GM12878 (cell line): ENCODE results near the gene PTPRS.

ENCODE experiments used
- BHLHE40 ChIP-seq, 2 experiments: fragments of 450-650 bp in 1 of 2; IDR thresholded peaks; 2 replicates each; pipeline ENCODE4 v1.6.1; 2011 to 2017; ENCODE audit warnings: low read depth in 2 of 2, borderline replicate concordance in 1 of 2, improper control_type of control experiment in 1 of 2, low read length in 1 of 2, mild to moderate bottlenecking in 1 of 2
- HDAC2 ChIP-seq: fragments of 200-600 bp; sonication (generic); IDR thresholded peaks from 2 replicates; pipeline ENCODE4 v1.6.1; 2017
- HDGF ChIP-seq: fragments of 450-650 bp; IDR thresholded peaks from 2 replicates; pipeline ENCODE4 v1.6.1; 2016; ENCODE audit warnings: antibody characterized with exemption
- JUNB ChIP-seq: IDR thresholded peaks from 2 replicates; pipeline ENCODE4 v1.6.1; 2016; ENCODE audit warnings: antibody characterized with exemption, mild to moderate bottlenecking
- POLR2A ChIP-seq: IDR thresholded peaks from 2 replicates; pipeline ENCODE4 v1.6.1; 2011; ENCODE audit warnings: low read depth, mild to moderate bottlenecking, low read length
- RFX5 ChIP-seq: IDR thresholded peaks from 2 replicates; pipeline ENCODE4 v1.6.1; 2011; ENCODE audit warnings: low read depth, low read length, improper control_type of control experiment
- SRF ChIP-seq, 2 experiments: IDR thresholded peaks; 2 replicates each; pipeline ENCODE4 v1.6.1; 2011; ENCODE audit warnings: low read depth in 2 of 2, low read length in 2 of 2, mild to moderate bottlenecking in 1 of 2, moderate library complexity in 1 of 2
- TAF1 ChIP-seq: IDR thresholded peaks from 2 replicates; pipeline ENCODE4 v1.6.1; 2011; ENCODE audit warnings: mild to moderate bottlenecking, low read depth, low read length, borderline replicate concordance
- TF ChIP-seq, protein P1 (sequence below): fragments of 450-650 bp; IDR thresholded peaks from 2 replicates; pipeline ENCODE4 v1.6.1; 2017; ENCODE audit warnings: mild to moderate bottlenecking, low read depth, inconsistent platforms; ENCODE audit not compliant: poor library complexity, severe bottlenecking
- TF ChIP-seq, protein P2 (sequence below), 3 experiments: IDR thresholded peaks in 2 of 3; conservative IDR thresholded peaks in 1 of 3; 2 replicates each; pipeline ENCODE4 v1.5.1; 2011; ENCODE audit warnings: low read depth in 3 of 3, low read length in 3 of 3, mild to moderate bottlenecking in 3 of 3, control low read depth in 2 of 3, moderate library complexity in 2 of 3, inconsistent platforms in 1 of 3, mixed read lengths in 1 of 3; ENCODE audit not compliant: control insufficient read depth in 2 of 3, insufficient read depth in 1 of 3; ENCODE audit errors: extremely low read depth in 1 of 3
- TF ChIP-seq, protein P3 (sequence below): IDR thresholded peaks from 2 replicates; pipeline ENCODE4 v1.6.1; 2011; ENCODE audit warnings: low read depth, mild to moderate bottlenecking, low read length, moderate library complexity, borderline replicate concordance; ENCODE audit errors: extremely low read depth

DNA sequence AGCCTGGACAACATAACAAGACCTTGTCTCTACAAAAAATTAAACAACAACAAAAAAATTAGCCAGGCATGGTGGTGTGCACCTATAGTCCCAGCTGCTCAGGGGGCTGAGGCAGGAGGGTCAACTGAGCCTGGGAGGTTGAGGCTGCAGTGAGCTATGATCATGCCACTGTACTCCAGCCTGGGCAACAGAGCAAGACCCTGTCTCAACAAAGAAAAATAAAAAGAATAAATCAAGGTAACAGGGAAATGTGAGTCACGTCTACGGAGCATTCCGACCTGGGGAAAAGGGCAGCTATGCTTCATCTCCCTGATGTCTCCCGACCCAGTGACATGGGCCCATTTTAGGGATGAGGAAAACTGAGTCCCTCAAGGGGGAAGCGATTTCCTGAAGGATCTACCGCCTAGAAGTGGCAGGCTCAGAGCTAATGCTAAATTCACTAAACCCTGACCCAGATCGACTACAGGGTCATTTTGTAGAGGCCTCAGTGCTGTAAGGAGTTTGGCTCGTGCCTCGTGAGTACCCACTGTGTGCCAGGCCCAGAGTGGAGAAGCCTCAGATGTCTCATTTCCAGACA lies 19.5 kb downstream of the PTPRS start:
- no peak for TF ChIP-seq TAF1
- no peak for TF ChIP-seq SRF (IDR thresholded peaks at IDR 0.05; ENCODE audit: low read depth in 2 of 2, low read length in 2 of 2)
- TF ChIP-seq, protein P1, sequence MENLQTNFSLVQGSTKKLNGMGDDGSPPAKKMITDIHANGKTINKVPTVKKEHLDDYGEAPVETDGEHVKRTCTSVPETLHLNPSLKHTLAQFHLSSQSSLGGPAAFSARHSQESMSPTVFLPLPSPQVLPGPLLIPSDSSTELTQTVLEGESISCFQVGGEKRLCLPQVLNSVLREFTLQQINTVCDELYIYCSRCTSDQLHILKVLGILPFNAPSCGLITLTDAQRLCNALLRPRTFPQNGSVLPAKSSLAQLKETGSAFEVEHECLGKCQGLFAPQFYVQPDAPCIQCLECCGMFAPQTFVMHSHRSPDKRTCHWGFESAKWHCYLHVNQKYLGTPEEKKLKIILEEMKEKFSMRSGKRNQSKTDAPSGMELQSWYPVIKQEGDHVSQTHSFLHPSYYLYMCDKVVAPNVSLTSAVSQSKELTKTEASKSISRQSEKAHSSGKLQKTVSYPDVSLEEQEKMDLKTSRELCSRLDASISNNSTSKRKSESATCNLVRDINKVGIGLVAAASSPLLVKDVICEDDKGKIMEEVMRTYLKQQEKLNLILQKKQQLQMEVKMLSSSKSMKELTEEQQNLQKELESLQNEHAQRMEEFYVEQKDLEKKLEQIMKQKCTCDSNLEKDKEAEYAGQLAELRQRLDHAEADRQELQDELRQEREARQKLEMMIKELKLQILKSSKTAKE = no peak
- TF ChIP-seq, protein P2, sequence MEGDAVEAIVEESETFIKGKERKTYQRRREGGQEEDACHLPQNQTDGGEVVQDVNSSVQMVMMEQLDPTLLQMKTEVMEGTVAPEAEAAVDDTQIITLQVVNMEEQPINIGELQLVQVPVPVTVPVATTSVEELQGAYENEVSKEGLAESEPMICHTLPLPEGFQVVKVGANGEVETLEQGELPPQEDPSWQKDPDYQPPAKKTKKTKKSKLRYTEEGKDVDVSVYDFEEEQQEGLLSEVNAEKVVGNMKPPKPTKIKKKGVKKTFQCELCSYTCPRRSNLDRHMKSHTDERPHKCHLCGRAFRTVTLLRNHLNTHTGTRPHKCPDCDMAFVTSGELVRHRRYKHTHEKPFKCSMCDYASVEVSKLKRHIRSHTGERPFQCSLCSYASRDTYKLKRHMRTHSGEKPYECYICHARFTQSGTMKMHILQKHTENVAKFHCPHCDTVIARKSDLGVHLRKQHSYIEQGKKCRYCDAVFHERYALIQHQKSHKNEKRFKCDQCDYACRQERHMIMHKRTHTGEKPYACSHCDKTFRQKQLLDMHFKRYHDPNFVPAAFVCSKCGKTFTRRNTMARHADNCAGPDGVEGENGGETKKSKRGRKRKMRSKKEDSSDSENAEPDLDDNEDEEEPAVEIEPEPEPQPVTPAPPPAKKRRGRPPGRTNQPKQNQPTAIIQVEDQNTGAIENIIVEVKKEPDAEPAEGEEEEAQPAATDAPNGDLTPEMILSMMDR (IDR thresholded peaks at IDR 0.05 in 2 of 3, conservative IDR thresholded peaks at IDR 0.05 in 1 of 3; ENCODE audit: control insufficient read depth in 2 of 3, extremely low read depth in 1 of 3, insufficient read depth in 1 of 3, low read depth in 3 of 3, low read length in 3 of 3) = no peak
- TF ChIP-seq POLR2A = no peak
- no peak for TF ChIP-seq JUNB
- no peak for TF ChIP-seq BHLHE40 (IDR thresholded peaks at IDR 0.05; ENCODE audit: borderline replicate concordance in 1 of 2, low read depth in 2 of 2, low read length in 1 of 2)
- no peak for TF ChIP-seq HDGF
- TF ChIP-seq, protein P3, sequence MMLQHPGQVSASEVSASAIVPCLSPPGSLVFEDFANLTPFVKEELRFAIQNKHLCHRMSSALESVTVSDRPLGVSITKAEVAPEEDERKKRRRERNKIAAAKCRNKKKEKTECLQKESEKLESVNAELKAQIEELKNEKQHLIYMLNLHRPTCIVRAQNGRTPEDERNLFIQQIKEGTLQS = no peak
- no peak for TF ChIP-seq RFX5
- TF ChIP-seq HDAC2 = no peak
